HCT116 (cell line): ENCODE data around the gene LACTBL1. TPM values are rescaled to one million over a fixed set of nuclear protein-coding genes. Genes with fewer than 3 reads are reported as not detected.

Experiments used
- ATAC-seq: fragments of 200-7000 bp; cut with Tn5 transposase; 2 replicates; pipeline ENCODE4 v1.9.1; 2020; ENCODE audit warnings: mild to moderate bottlenecking, moderate library complexity
- BruUV-seq: library from RNA; stranded (reverse); fragments of 400-500 nt; replicated peaks from 2 replicates; lab custom pipeline; 2021; lab: Mats Ljungman, UMichigan
- CTCF ChIA-PET: fragments of 300-600 bp; sonication (Branson Sonifier 250); formaldehyde crosslinking; loops from one replicate; lab custom pipeline; 2021; ENCODE audit warnings: antibody characterized with exemption; lab: Charles Lee
- POLR2A ChIA-PET: fragments of 300-600, 350-600 bp; sonication (Branson Sonifier 250); formaldehyde crosslinking; loops from one replicate; lab custom pipeline; 2021; ENCODE audit warnings: antibody characterized with exemption; lab: Charles Lee
- RAD21 ChIA-PET, 2 experiments: fragments of 300-600 bp; sonication (Branson Sonifier 250); formaldehyde crosslinking; loops; one replicate each; lab custom pipeline; 2023; ENCODE audit warnings: low total read pairs in 2 of 2; ENCODE audit not compliant: uncharacterized antibody in 2 of 2, unreplicated experiment in 2 of 2, low non-redundant PET in 1 of 2; lab: Charles Lee
- DNase-seq: peaks from one replicate; pipeline ENCODE4 v3.0.0-alpha.2; 2010; ENCODE audit warnings: low read depth, low spot score
- H2AFZ ChIP-seq: fragments of 200-600 bp; shearing (Covaris generic), sonication (generic); 2 replicates; pipeline ENCODE4 v1.6.1; 2017; ENCODE audit warnings: low read depth, mixed run types, mixed read lengths, antibody characterized with exemption, low read length; ENCODE audit not compliant: poor library complexity, severe bottlenecking
- H3K27ac ChIP-seq: 2 replicates; pipeline ENCODE4 v1.5.1; 2012; ENCODE audit warnings: low read depth, low read length
- H3K27me3 ChIP-seq: fragments of 200-600 bp; sonication (generic); 2 replicates; pipeline ENCODE4 v1.6.1; 2016; ENCODE audit warnings: mixed run types, low read length, mixed read lengths; ENCODE audit not compliant: insufficient read depth
- H3K36me3 ChIP-seq, 2 experiments: fragments of 200-500 bp in 1 of 2; fragments of 200-600 bp in 1 of 2; sonication (Bioruptor generic) in 1 of 2; sonication (generic) in 1 of 2; 2 replicates each; pipeline versions ENCODE4 v1.5.1 to v1.6.1; 2014 to 2016; ENCODE audit warnings: low read length in 2 of 2, inconsistent platforms in 1 of 2, mixed read lengths in 1 of 2, mixed run types in 1 of 2; ENCODE audit not compliant: insufficient read depth in 2 of 2, control insufficient read depth in 1 of 2
- H3K4me1 ChIP-seq, 2 experiments: fragments of 200-600 bp in 1 of 2; sonication (generic) in 1 of 2; 2 replicates each; pipeline versions ENCODE4 v1.5.1 to v1.6.1; 2012 to 2017; ENCODE audit warnings: low read length in 2 of 2, inconsistent platforms in 1 of 2, mild to moderate bottlenecking in 1 of 2, mixed read lengths in 1 of 2, mixed run types in 1 of 2, moderate library complexity in 1 of 2; ENCODE audit not compliant: insufficient read depth in 2 of 2, control insufficient read depth in 1 of 2
- H3K4me2 ChIP-seq: fragments of 200-600 bp; sonication (generic); 2 replicates; pipeline ENCODE4 v1.6.1; 2017; ENCODE audit warnings: mixed run types, low read length, mixed read lengths
- H3K4me3 ChIP-seq, 2 experiments: fragments of 200-600 bp in 1 of 2; sonication (generic) in 1 of 2; replicated peaks in 1 of 2; 2 replicates each; pipeline ENCODE4 v1.5.1; 2011 to 2016; ENCODE audit warnings: low read length in 2 of 2, control low read depth in 1 of 2, low read depth in 1 of 2, mild to moderate bottlenecking in 1 of 2, mixed read lengths in 1 of 2, mixed run types in 1 of 2
- H3K79me2 ChIP-seq: fragments of 200-600 bp; sonication (generic); 2 replicates; pipeline ENCODE4 v1.6.1; 2017; ENCODE audit warnings: mild to moderate bottlenecking, mixed run types, low read length, moderate library complexity, mixed read lengths; ENCODE audit not compliant: insufficient read depth
- H3K9ac ChIP-seq: fragments of 200-600 bp; sonication (generic); 2 replicates; pipeline ENCODE4 v1.6.1; 2016; ENCODE audit warnings: low read length, mixed read lengths
- H3K9me2 ChIP-seq: fragments of 200-600 bp; sonication (generic), shearing (Covaris generic); 2 replicates; pipeline ENCODE4 v1.6.1; 2017; ENCODE audit warnings: mixed run types, mild to moderate bottlenecking, moderate library complexity; ENCODE audit not compliant: insufficient read depth
- H3K9me3 ChIP-seq, 2 experiments: fragments of 200-500 bp in 1 of 2; fragments of 200-600 bp in 1 of 2; sonication (Bioruptor generic) in 1 of 2; sonication (generic) in 1 of 2; 2 replicates each; pipeline ENCODE4 v1.6.1; 2014 to 2017; ENCODE audit warnings: low read length in 2 of 2, mixed read lengths in 2 of 2, inconsistent platforms in 1 of 2, low read depth in 1 of 2, mild to moderate bottlenecking in 1 of 2, mixed run types in 1 of 2, moderate library complexity in 1 of 2; ENCODE audit not compliant: control insufficient read depth in 1 of 2, insufficient read depth in 1 of 2
- H4K20me1 ChIP-seq: fragments of 200-600 bp; sonication (generic), shearing (Covaris generic); 2 replicates; pipeline ENCODE4 v1.6.1; 2017; ENCODE audit warnings: mixed run types, mild to moderate bottlenecking, moderate library complexity; ENCODE audit not compliant: insufficient read depth
- EGR1 ChIP-seq: IDR thresholded peaks from 2 replicates; pipeline ENCODE4 v1.6.1; 2012; ENCODE audit warnings: low read depth
- JUND ChIP-seq: IDR thresholded peaks from 2 replicates; pipeline ENCODE4 v1.6.1; 2012
- SP1 ChIP-seq: IDR thresholded peaks from 2 replicates; pipeline ENCODE4 v1.6.1; 2012; ENCODE audit warnings: low read depth
- SRF ChIP-seq: IDR thresholded peaks from 2 replicates; pipeline ENCODE4 v1.6.1; 2012; ENCODE audit warnings: low read depth
- YY1 ChIP-seq: IDR thresholded peaks from 2 replicates; pipeline ENCODE4 v1.6.1; 2011; ENCODE audit warnings: low read length, low read depth, moderate library complexity, mild to moderate bottlenecking; ENCODE audit not compliant: insufficient replicate concordance; ENCODE audit errors: extremely low read depth
- ZNF274 ChIP-seq: fragments of 200-500 bp; sonication (Bioruptor generic); IDR thresholded peaks from 2 replicates; pipeline ENCODE4 v1.6.1; 2014; ENCODE audit warnings: mild to moderate bottlenecking, low read depth, low read length, inconsistent platforms
- intact Hi-C: fragments of 100-400 bp; cut with micrococcal nuclease; formaldehyde crosslinking; loops from 2 replicates; pipeline ENCODE4 v1.10.0; 2022
- total RNA-seq: library from RNA; stranded (reverse); gene quantifications from one replicate; pipeline ENCODE4 v1.2.1, GENCODE V29; 2021; ENCODE audit not compliant: unreplicated experiment
- TF ChIP-seq, protein P1 (sequence below): IDR thresholded peaks from 2 replicates; pipeline ENCODE4 v1.6.1; 2012; ENCODE audit warnings: low read depth
- TF ChIP-seq, protein P2 (sequence below), 3 experiments: fragments of 200-600 bp in 1 of 3; sonication (generic) in 1 of 3; IDR thresholded peaks in 2 of 3; conservative IDR thresholded peaks in 1 of 3; 2 replicates each; pipeline ENCODE4 v1.5.1; 2012 to 2017; ENCODE audit warnings: low read depth in 2 of 3, low read length in 2 of 3, antibody characterized with exemption in 1 of 3, borderline replicate concordance in 1 of 3, control low read depth in 1 of 3, mild to moderate bottlenecking in 1 of 3, mixed read lengths in 1 of 3, mixed run types in 1 of 3, moderate library complexity in 1 of 3; ENCODE audit not compliant: insufficient read depth in 1 of 3

LACTBL1 gene
- total RNA-seq, 1 experiment from 2014 or later = not detected

DNA sequence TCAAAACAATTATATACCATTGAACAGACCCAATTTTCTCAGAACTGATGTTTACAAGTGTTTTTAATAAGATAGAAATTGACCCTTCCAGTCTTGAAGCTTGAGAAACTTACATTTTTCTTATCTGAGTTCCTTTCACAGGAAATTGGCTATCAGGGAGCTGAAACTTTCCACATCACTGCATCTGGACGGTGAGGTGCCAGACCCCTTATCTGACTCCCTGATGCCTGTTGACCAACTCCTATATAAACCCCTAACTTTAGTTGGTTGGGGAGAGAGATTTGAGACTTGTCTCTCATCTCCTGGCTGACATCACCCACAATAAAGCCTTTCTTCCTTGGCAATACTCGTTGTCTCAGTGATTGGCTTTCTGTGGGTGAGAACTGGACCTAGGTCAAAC is 31.4 kb downstream of the LACTBL1 start:
- no peaks in the 10 kb centered on the region for H3K4me1 ChIP-seq
- no peak overlapping the region for H3K27ac ChIP-seq
- DNase-seq = no peak
- no peaks in the 10 kb centered on the region for H3K36me3 ChIP-seq
- H3K79me2 ChIP-seq = no peaks in the 10 kb centered on the region
- no peak overlapping the region for H3K4me3 ChIP-seq
- CTCF ChIA-PET = interaction anchor here (0.8 kb wide), 1 partner anchor 11 kb away, joined by 3 read pairs; no protein-coding TSS in a partner anchor
- H3K9me3 ChIP-seq = peaks cover 0 to 7% of the 10 kb centered on the region in 2 experiments; a peak in 1 of 4 replicates
- no peak overlapping the region for H3K9ac ChIP-seq
- TF ChIP-seq SP1 = no peak
- no peak for TF ChIP-seq ZNF274
- no peak for TF ChIP-seq SRF
- TF ChIP-seq, protein P1, sequence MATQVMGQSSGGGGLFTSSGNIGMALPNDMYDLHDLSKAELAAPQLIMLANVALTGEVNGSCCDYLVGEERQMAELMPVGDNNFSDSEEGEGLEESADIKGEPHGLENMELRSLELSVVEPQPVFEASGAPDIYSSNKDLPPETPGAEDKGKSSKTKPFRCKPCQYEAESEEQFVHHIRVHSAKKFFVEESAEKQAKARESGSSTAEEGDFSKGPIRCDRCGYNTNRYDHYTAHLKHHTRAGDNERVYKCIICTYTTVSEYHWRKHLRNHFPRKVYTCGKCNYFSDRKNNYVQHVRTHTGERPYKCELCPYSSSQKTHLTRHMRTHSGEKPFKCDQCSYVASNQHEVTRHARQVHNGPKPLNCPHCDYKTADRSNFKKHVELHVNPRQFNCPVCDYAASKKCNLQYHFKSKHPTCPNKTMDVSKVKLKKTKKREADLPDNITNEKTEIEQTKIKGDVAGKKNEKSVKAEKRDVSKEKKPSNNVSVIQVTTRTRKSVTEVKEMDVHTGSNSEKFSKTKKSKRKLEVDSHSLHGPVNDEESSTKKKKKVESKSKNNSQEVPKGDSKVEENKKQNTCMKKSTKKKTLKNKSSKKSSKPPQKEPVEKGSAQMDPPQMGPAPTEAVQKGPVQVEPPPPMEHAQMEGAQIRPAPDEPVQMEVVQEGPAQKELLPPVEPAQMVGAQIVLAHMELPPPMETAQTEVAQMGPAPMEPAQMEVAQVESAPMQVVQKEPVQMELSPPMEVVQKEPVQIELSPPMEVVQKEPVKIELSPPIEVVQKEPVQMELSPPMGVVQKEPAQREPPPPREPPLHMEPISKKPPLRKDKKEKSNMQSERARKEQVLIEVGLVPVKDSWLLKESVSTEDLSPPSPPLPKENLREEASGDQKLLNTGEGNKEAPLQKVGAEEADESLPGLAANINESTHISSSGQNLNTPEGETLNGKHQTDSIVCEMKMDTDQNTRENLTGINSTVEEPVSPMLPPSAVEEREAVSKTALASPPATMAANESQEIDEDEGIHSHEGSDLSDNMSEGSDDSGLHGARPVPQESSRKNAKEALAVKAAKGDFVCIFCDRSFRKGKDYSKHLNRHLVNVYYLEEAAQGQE = no peak
- TF ChIP-seq, protein P2, sequence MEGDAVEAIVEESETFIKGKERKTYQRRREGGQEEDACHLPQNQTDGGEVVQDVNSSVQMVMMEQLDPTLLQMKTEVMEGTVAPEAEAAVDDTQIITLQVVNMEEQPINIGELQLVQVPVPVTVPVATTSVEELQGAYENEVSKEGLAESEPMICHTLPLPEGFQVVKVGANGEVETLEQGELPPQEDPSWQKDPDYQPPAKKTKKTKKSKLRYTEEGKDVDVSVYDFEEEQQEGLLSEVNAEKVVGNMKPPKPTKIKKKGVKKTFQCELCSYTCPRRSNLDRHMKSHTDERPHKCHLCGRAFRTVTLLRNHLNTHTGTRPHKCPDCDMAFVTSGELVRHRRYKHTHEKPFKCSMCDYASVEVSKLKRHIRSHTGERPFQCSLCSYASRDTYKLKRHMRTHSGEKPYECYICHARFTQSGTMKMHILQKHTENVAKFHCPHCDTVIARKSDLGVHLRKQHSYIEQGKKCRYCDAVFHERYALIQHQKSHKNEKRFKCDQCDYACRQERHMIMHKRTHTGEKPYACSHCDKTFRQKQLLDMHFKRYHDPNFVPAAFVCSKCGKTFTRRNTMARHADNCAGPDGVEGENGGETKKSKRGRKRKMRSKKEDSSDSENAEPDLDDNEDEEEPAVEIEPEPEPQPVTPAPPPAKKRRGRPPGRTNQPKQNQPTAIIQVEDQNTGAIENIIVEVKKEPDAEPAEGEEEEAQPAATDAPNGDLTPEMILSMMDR (IDR thresholded peaks at IDR 0.05 in 2 of 3, conservative IDR thresholded peaks at IDR 0.05 in 1 of 3; ENCODE audit: borderline replicate concordance in 1 of 3, insufficient read depth in 1 of 3, low read depth in 2 of 3, low read length in 2 of 3) = no peak
- no peak for TF ChIP-seq YY1
- no peak for TF ChIP-seq JUND
- TF ChIP-seq EGR1 = no peak
- no peak for ATAC-seq
- no peaks in the 10 kb centered on the region for H4K20me1 ChIP-seq
- intact Hi-C loops = no loop called here
- no peak overlapping the region for H3K4me2 ChIP-seq
- RAD21 ChIA-PET = no interaction called here
- H3K27me3 ChIP-seq = no peaks in the 10 kb centered on the region
- no peaks in the 10 kb centered on the region for H3K9me2 ChIP-seq
- POLR2A ChIA-PET = no interaction called here
- no TSS peak for BruUV-seq
- H2AFZ ChIP-seq = no peak overlapping the region
